ENCODE results near the gene GAS2L1. TPM values are rescaled to one million over a fixed set of nuclear protein-coding genes. Genes with fewer than 3 reads are reported as not detected.
A peak's percentile ranks its signal among the peaks of the same experiment; 100 is the strongest.

GAS2L1 gene
- total RNA-seq, 4 donors from 2014 or later: 49.0 to 94.8 (median 85.4) TPM

GRCh38 chr22:29329581-29329980 lies 23.1 kb downstream of the GAS2L1 start:
- Histone ChIP-seq H3K4me1 (peaks cover 7% of the 10 kb centered on the region), H3K27ac (no peak overlapping the region), H3K9me3 (no peaks in the 10 kb centered on the region), H3K36me3 (peaks cover 75% of the 10 kb centered on the region), H3K4me3 (no peak overlapping the region), H3K27me3 (no peaks in the 10 kb centered on the region)
- 86% methylated on average over 9 of the region's 11 CpGs for WGBS
- no peak for TF ChIP-seq EP300 (IDR thresholded peaks at IDR 0.05)
- TF ChIP-seq POLR2AphosphoS5 (IDR thresholded peaks at IDR 0.05): no peak
- no peak for TF ChIP-seq POLR2A (IDR thresholded peaks at IDR 0.05)
- TF ChIP-seq, protein P1, sequence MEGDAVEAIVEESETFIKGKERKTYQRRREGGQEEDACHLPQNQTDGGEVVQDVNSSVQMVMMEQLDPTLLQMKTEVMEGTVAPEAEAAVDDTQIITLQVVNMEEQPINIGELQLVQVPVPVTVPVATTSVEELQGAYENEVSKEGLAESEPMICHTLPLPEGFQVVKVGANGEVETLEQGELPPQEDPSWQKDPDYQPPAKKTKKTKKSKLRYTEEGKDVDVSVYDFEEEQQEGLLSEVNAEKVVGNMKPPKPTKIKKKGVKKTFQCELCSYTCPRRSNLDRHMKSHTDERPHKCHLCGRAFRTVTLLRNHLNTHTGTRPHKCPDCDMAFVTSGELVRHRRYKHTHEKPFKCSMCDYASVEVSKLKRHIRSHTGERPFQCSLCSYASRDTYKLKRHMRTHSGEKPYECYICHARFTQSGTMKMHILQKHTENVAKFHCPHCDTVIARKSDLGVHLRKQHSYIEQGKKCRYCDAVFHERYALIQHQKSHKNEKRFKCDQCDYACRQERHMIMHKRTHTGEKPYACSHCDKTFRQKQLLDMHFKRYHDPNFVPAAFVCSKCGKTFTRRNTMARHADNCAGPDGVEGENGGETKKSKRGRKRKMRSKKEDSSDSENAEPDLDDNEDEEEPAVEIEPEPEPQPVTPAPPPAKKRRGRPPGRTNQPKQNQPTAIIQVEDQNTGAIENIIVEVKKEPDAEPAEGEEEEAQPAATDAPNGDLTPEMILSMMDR (IDR thresholded peaks at IDR 0.05): no peak
- DNase-seq (ENCODE audit: low spot score in 2 of 2): no peak

DNA sequence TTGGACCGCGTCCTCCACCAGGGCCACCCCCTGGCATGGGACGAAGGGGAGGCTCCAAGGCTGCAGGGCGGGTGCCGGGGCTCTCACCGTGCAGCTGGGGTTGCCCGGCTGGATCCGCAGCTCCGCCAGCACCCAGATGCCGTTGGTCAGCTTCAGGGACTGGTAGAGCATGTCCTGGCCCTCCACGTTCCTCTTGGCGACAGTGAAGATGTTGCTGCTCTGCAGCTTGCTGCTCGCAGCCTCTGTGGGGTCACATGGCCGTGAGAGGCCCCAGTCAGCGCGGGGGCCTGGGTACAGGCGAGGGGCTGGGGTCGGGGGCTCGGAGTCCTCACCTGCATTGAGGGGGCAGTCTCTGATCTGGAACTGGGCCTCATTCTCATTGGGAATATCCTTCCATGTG lies 23.8 kb downstream of the GAS2L1 start:
- Histone ChIP-seq H3K27ac (no peak overlapping the region), H3K27me3 (no peaks in the 10 kb centered on the region), H3K4me1 (peaks cover 7% of the 10 kb centered on the region), H3K36me3 (peaks cover 82% of the 10 kb centered on the region), H3K4me3 (no peak overlapping the region), H3K9me3 (no peaks in the 10 kb centered on the region)
- no peak for DNase-seq (ENCODE audit: low spot score in 2 of 2)
- no CpG with 5 or more reads among the region's 19 CpGs for WGBS
- TF ChIP-seq POLR2A (IDR thresholded peaks at IDR 0.05): no peak
- TF ChIP-seq EP300 (IDR thresholded peaks at IDR 0.05): no peak
- TF ChIP-seq, protein P1 (IDR thresholded peaks at IDR 0.05): no peak
- no peak for TF ChIP-seq POLR2AphosphoS5 (IDR thresholded peaks at IDR 0.05)

DNA sequence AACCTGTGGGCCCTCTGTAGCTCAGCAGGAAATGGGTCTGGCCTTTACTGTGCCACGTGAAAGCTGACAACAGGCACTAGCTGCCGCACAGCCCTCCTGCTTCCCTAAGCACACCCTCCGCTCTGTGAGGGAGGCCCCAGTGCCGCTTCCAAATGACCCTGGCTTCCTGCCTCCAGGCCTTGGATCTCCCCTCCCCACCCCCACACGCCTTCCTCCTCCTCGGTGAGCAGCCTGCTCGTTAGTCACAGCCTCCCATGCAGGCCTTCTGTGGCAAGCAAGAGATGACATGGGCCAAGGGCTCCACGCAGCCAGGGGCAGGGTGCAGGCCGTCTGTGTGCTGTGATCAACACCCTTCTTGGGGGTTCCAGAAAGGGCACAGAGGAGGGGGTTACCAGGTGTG lies 24.3 kb downstream of the GAS2L1 start:
- Histone ChIP-seq H3K9me3 (no peaks in the 10 kb centered on the region), H3K27me3 (no peaks in the 10 kb centered on the region), H3K4me3 (no peak overlapping the region), H3K36me3 (peaks cover 85% of the 10 kb centered on the region), H3K4me1 (peaks cover 7% of the 10 kb centered on the region), H3K27ac (no peak overlapping the region)
- no peak for TF ChIP-seq POLR2A (IDR thresholded peaks at IDR 0.05)
- TF ChIP-seq POLR2AphosphoS5 (IDR thresholded peaks at IDR 0.05): no peak
- TF ChIP-seq, protein P1 (IDR thresholded peaks at IDR 0.05): no peak
- TF ChIP-seq EP300 (IDR thresholded peaks at IDR 0.05): no peak
- WGBS: 57% methylated on average over 6 of the region's 9 CpGs
- DNase-seq (ENCODE audit: low spot score in 2 of 2): peak in 1 of 2 donors; percentile 59

DNA sequence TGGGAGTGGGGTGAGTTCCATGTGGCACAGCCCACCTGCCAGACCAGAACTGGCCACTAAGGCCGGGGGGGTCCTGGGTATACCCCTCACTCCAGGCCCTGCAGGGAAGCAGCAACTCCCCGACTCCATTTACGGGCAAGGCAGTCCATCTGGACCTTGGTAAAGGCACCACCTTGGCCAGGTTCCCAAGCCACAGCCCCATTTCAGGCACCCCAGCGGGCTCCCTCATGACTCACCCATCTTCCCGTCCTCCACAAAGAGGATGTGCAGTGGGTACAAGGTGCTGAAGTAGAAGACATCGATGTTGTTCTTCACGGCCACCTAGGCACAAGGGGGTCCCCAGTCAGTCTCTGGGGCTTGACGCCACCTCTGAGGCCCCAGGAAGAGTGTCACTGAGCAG lies 24.8 kb downstream of the GAS2L1 start:
- H3K27ac ChIP-seq: no peak overlapping the region

DNA sequence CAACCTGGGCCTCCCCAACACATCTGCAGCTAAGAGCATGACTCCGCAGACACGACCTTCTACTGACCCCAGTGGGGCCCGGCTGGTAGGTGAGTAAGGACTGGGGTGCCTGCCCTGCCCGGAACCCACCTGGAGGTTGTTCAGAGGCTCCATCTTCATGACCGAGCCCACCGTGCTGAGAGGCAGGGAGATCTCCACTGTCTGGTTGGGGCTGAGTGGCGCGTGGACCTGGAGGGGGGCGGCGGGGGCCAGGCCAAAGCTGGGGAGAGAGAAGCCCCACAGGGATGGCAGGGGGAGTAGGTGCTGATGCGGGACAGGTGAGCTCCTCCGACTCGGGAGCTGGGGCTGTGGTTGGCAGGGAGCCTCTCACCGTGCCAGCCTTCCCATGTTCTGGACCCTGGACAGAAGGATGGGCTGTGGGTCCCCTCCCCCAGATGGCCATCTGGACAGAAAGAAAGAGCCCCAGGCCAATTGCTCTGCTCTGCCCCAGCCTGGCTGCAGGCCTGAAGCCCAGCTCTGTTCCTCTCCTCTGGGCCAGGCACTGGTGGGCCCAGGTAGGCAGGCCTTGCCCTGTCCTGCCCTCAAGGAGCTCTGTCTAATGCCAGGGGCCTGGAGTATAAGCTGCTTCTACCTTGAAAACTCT lies 25.3 kb downstream of the GAS2L1 start:
- 78% methylated on average over 10 of the region's 14 CpGs for WGBS
- Histone ChIP-seq H3K4me1 (peaks cover 7% of the 10 kb centered on the region), H3K27ac (no peak overlapping the region), H3K4me3 (no peak overlapping the region), H3K9me3 (no peaks in the 10 kb centered on the region), H3K36me3 (peaks cover 94% of the 10 kb centered on the region), H3K27me3 (no peaks in the 10 kb centered on the region)
- no peak for DNase-seq (ENCODE audit: low spot score in 2 of 2)
- TF ChIP-seq EP300 (IDR thresholded peaks at IDR 0.05) (no peak), POLR2AphosphoS5 (IDR thresholded peaks at IDR 0.05) (no peak), POLR2A (IDR thresholded peaks at IDR 0.05) (no peak)
- TF ChIP-seq, protein P1 (IDR thresholded peaks at IDR 0.05): no peak

More for the DNA sequence above, 24.8 kb downstream of the GAS2L1 start:
- Histone ChIP-seq H3K36me3 (peaks cover 89% of the 10 kb centered on the region), H3K27me3 (no peaks in the 10 kb centered on the region), H3K4me3 (no peak overlapping the region), H3K4me1 (peaks cover 7% of the 10 kb centered on the region), H3K9me3 (no peaks in the 10 kb centered on the region)
- no peak for DNase-seq (ENCODE audit: low spot score in 2 of 2)
- TF ChIP-seq POLR2AphosphoS5 (IDR thresholded peaks at IDR 0.05): no peak
- 90% methylated on average over 8 of the region's 8 CpGs for WGBS
